Measurements from ENCODE around the gene SCAP. TPM values are rescaled to one million over a fixed set of nuclear protein-coding genes. Genes with fewer than 3 reads are reported as not detected.

SCAP gene
- total RNA-seq, 1 experiment from 2014 or later: 67.6 TPM

DNA sequence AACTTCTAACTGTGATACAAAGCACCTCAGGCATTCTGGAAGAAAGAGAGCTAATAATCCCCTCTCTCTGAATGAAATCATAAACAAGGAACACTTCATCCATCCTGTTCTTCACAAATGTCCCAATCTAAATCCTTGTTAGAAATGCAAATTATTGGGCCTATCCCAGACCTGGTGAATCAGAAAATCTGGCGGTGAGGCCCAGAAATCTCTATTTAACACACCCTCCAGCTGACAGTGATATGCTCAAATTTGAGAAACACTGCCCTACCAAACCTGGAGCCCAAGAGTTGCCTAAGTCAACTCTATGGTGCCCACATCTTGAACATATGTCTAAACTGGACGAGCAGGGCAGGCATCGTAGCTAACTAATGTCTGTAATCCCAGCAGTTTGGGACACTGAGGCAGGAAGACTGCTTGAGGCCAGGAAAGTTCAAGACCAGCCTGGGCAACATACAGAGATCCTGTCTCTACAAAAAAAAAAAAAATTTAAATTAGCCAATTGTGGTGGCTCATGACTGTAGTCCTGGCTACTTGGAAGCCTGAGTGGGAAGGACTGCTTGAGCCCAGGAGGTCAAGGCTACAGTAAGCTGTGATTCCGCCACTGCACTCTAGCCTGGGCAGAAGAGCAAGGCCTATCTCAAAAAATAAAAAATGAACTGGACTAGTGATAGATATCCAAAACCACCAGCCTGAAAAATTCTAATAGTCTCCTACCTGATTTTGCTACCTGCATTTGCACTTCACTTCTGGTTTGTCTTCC is 23.1 kb downstream of the SCAP start (continued):
- TF ChIP-seq, protein P1, sequence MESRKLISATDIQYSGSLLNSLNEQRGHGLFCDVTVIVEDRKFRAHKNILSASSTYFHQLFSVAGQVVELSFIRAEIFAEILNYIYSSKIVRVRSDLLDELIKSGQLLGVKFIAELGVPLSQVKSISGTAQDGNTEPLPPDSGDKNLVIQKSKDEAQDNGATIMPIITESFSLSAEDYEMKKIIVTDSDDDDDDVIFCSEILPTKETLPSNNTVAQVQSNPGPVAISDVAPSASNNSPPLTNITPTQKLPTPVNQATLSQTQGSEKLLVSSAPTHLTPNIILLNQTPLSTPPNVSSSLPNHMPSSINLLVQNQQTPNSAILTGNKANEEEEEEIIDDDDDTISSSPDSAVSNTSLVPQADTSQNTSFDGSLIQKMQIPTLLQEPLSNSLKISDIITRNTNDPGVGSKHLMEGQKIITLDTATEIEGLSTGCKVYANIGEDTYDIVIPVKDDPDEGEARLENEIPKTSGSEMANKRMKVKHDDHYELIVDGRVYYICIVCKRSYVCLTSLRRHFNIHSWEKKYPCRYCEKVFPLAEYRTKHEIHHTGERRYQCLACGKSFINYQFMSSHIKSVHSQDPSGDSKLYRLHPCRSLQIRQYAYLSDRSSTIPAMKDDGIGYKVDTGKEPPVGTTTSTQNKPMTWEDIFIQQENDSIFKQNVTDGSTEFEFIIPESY (IDR thresholded peaks at IDR 0.05; ENCODE audit: extremely low read depth, insufficient replicate concordance, low read length): no peak

DNA sequence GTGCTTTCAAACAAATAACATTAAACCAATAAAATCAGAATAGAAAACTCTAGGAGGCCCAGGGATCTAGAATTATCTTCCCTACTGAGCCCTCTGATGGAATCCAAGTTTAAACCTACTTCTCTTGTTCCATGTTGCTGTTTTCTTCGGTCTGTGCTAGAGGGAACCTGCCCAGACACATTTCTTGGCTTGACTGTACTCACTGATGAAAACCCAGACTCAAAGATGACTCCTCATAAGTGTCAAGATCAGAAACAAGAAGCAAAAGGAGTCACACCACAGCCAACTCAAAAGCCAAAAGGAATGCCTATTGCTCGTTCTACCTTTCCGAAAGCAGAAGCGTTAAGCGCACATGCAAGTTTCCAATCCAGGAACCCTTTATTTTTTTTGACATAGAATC is 31.6 kb downstream of the SCAP start:
- Histone ChIP-seq H3K4me3 (replicated peaks in 1 of 2; ENCODE audit: low read depth in 1 of 2, low read length in 2 of 2) (no peak overlapping the region), H3K36me3 (ENCODE audit: control insufficient read depth in 1 of 2, insufficient read depth in 2 of 2, low read length in 2 of 2) (peaks cover 3 to 4% of the 10 kb centered on the region in 2 experiments; a peak in 2 of 4 replicates), H3K27me3 (ENCODE audit: insufficient read depth, low read length) (no peaks in the 10 kb centered on the region), H3K4me1 (ENCODE audit: control insufficient read depth in 1 of 2, insufficient read depth in 2 of 2, low read length in 2 of 2) (peaks cover 9 to 23% of the 10 kb centered on the region in 2 experiments), H3K9me3 (ENCODE audit: control insufficient read depth in 1 of 2, insufficient read depth in 1 of 2, low read depth in 1 of 2, low read length in 2 of 2) (0 out of 4 replicates have a peak, but pooled peaks cover 0 to 3% of the 10 kb centered on the region in 2 experiments), H3K9ac (ENCODE audit: low read length) (no peak overlapping the region), H3K79me2 (ENCODE audit: insufficient read depth, low read length) (peaks cover 29% of the 10 kb centered on the region), H3K9me2 (ENCODE audit: insufficient read depth) (no peaks in the 10 kb centered on the region), H3K27ac (ENCODE audit: low read depth, low read length) (no peak overlapping the region), H2AFZ (ENCODE audit: low read depth, low read length, poor library complexity, severe bottlenecking) (no peak overlapping the region), H3K4me2 (ENCODE audit: low read length) (peak overlapping the region; percentile 35), H4K20me1 (ENCODE audit: insufficient read depth) (no peaks in the 10 kb centered on the region)
- no TSS peak for BruUV-seq (replicated peaks)
- POLR2A ChIA-PET: no interaction called here
- DNase-seq (ENCODE audit: low read depth, low spot score): no peak
- ATAC-seq: no peak
- TF ChIP-seq POLR2A (IDR thresholded peaks at IDR 0.05; ENCODE audit: borderline replicate concordance, extremely low read depth, insufficient read depth, insufficient read length): no peak
- intact Hi-C loops (cut with micrococcal nuclease): no loop called here
- RAD21 ChIA-PET (ENCODE audit: low non-redundant PET in 1 of 2, low total read pairs in 2 of 2, uncharacterized antibody in 2 of 2, unreplicated experiment in 2 of 2): no interaction called here
- CTCF ChIA-PET: no interaction called here

DNA sequence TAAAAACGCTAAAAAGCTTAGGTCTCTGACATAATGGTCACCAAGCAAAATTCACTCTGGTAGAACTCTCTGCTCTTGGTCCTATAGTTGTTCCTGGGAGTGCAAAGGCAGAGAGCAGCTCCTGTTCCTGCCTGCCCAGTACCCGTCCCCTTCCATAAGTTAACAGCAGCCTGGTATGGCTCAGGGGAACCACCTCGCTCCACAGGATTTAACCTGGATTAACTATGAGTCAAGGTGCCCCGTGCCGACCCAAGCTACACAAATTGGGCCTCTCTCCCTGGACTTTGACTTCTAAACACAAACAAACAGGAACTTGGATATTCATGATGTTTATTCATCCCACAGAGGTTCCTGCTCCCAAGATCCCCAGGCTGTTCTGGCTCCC is 32.1 kb downstream of the SCAP start:
- BruUV-seq (replicated peaks): no TSS peak
- Histone ChIP-seq H3K9ac (ENCODE audit: low read length) (no peak overlapping the region), H3K9me3 (ENCODE audit: control insufficient read depth in 1 of 2, insufficient read depth in 1 of 2, low read depth in 1 of 2, low read length in 2 of 2) (0 out of 4 replicates have a peak, but pooled peaks cover 0 to 3% of the 10 kb centered on the region in 2 experiments), H4K20me1 (ENCODE audit: insufficient read depth) (no peaks in the 10 kb centered on the region), H3K79me2 (ENCODE audit: insufficient read depth, low read length) (peaks cover 28% of the 10 kb centered on the region), H3K4me1 (ENCODE audit: control insufficient read depth in 1 of 2, insufficient read depth in 2 of 2, low read length in 2 of 2) (peaks cover 9 to 23% of the 10 kb centered on the region in 2 experiments), H3K4me2 (ENCODE audit: low read length) (peak overlapping the region; percentile 35), H3K9me2 (ENCODE audit: insufficient read depth) (no peaks in the 10 kb centered on the region), H3K4me3 (replicated peaks in 1 of 2; ENCODE audit: low read depth in 1 of 2, low read length in 2 of 2) (no peak overlapping the region), H3K27me3 (ENCODE audit: insufficient read depth, low read length) (no peaks in the 10 kb centered on the region), H2AFZ (ENCODE audit: low read depth, low read length, poor library complexity, severe bottlenecking) (no peak overlapping the region), H3K36me3 (ENCODE audit: control insufficient read depth in 1 of 2, insufficient read depth in 2 of 2, low read length in 2 of 2) (peaks cover 4 to 6% of the 10 kb centered on the region in 2 experiments; a peak in 2 of 4 replicates), H3K27ac (ENCODE audit: low read depth, low read length) (0 out of 2 replicates have a peak overlapping the region, but pooled peaks have one; percentile 10)
- CTCF ChIA-PET: no interaction called here
- ATAC-seq (0 out of 2 replicates have a peak, but pooled peaks have one; percentile 33), DNase-seq (ENCODE audit: low read depth, low spot score) (no peak)
- POLR2A ChIA-PET: no interaction called here
- intact Hi-C loops (cut with micrococcal nuclease): no loop called here
- RAD21 ChIA-PET (ENCODE audit: low non-redundant PET in 1 of 2, low total read pairs in 2 of 2, uncharacterized antibody in 2 of 2, unreplicated experiment in 2 of 2): no interaction called here
- TF ChIP-seq CTCF (IDR thresholded peaks at IDR 0.05 in 2 of 3, conservative IDR thresholded peaks at IDR 0.05 in 1 of 3; ENCODE audit: borderline replicate concordance in 1 of 3, insufficient read depth in 1 of 3, low read depth in 2 of 3, low read length in 2 of 3) (no peak), SRF (IDR thresholded peaks at IDR 0.05; ENCODE audit: low read depth) (no peak), FOSL1 (IDR thresholded peaks at IDR 0.05; ENCODE audit: low read depth) (no peak), JUND (IDR thresholded peaks at IDR 0.05) (no peak), SP1 (IDR thresholded peaks at IDR 0.05; ENCODE audit: low read depth) (no peak), CEBPB (IDR thresholded peaks at IDR 0.05; ENCODE audit: low read depth) (no peak)
- TF ChIP-seq, protein P1 (IDR thresholded peaks at IDR 0.05; ENCODE audit: extremely low read depth, insufficient replicate concordance, low read length): no peak
- TF ChIP-seq, protein P2, sequence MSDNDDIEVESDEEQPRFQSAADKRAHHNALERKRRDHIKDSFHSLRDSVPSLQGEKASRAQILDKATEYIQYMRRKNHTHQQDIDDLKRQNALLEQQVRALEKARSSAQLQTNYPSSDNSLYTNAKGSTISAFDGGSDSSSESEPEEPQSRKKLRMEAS (IDR thresholded peaks at IDR 0.05): no peak
- TF ChIP-seq, protein P3, sequence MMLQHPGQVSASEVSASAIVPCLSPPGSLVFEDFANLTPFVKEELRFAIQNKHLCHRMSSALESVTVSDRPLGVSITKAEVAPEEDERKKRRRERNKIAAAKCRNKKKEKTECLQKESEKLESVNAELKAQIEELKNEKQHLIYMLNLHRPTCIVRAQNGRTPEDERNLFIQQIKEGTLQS (IDR thresholded peaks at IDR 0.05): no peak

Data from HCT116 (cell line).